NCI-H1694 (cell line): Measurements from ENCODE around the gene ADSS1.
A peak's percentile ranks its signal among the peaks of the same experiment; 100 is the strongest.

Source experiments
- DNase-seq: peaks from one replicate; lab custom pipeline; 2025; lab: John Stamatoyannopoulos, UW

ADSS1 gene

GRCh38 chr14:104734601-104734990, 10.6 kb downstream of the ADSS1 start:
- no peak for DNase-seq

GRCh38 chr14:104734991-104735779, 11.2 kb downstream of the ADSS1 start:
- DNase-seq: no peak

GRCh38 chr14:104735830-104736642, 12.0 kb downstream of the ADSS1 start:
- no peak for DNase-seq

GRCh38 chr14:104738375-104739019, 14.5 kb downstream of the ADSS1 start:
- no peak for DNase-seq

- no peak for DNase-seq
Observed at GRCh38 chr14:104739026-104739425, 15.0 kb downstream of the ADSS1 start.

- no peak for DNase-seq
Observed at GRCh38 chr14:104739546-104740516, 15.8 kb downstream of the ADSS1 start.

GRCh38 chr14:104741108-104741802, 17.2 kb downstream of the ADSS1 start:
- DNase-seq: no peak

GRCh38 chr14:104741803-104742251, 17.8 kb downstream of the ADSS1 start:
- DNase-seq: no peak

- DNase-seq: no peak
Observed at GRCh38 chr14:104742586-104743455, 18.8 kb downstream of the ADSS1 start.

GRCh38 chr14:104743461-104744380, 19.7 kb downstream of the ADSS1 start:
- no peak for DNase-seq

GRCh38 chr14:104744484-104744883, 20.5 kb downstream of the ADSS1 start:
- DNase-seq: no peak

- no peak for DNase-seq
Observed at GRCh38 chr14:104745431-104745830, 21.4 kb downstream of the ADSS1 start.

- DNase-seq: no peak
Observed at GRCh38 chr14:104746071-104746545, 22.1 kb downstream of the ADSS1 start.

GRCh38 chr14:104746934-104747481, 23.0 kb downstream of the ADSS1 start:
- DNase-seq: peak; percentile 67

- DNase-seq: no peak
Observed at GRCh38 chr14:104747876-104748275, 23.8 kb downstream of the ADSS1 start.

GRCh38 chr14:104749111-104749649, 25.2 kb downstream of the ADSS1 start:
- peak; percentile 90 for DNase-seq

GRCh38 chr14:104750056-104750752, 26.2 kb downstream of the ADSS1 start:
- DNase-seq: no peak

- peak; percentile 33 for DNase-seq
Observed at GRCh38 chr14:104750753-104751057, 26.7 kb downstream of the ADSS1 start.
